Gastrocnemius medialis (tissue), 4 donors: ENCODE measurements around the gene PRR19. TPM values are rescaled to one million over a fixed set of nuclear protein-coding genes. Genes with fewer than 3 reads are reported as not detected.

Experiments
- ATAC-seq, 2 donors: fragments of 150-250 bp; one replicate each; pipeline ENCODE4 v1.9.1; 2016
- DNase-seq, 2 donors: peaks; one replicate each; pipeline ENCODE4 v3.0.0-alpha.2; 2019
- H3K27ac ChIP-seq, 4 donors: fragments of 200-600 bp; sonication (generic); 1 replicate in 1 of 4; 2 replicates in 3 of 4; pipeline ENCODE4 v1.5.1; 2016 to 2018; ENCODE audit warnings: mild to moderate bottlenecking in 2 of 4, moderate library complexity in 1 of 4
- H3K27me3 ChIP-seq, 3 donors: fragments of 200-600 bp; sonication (generic) in 2 of 3; 1 replicate in 1 of 3; 2 replicates in 2 of 3; pipeline versions ENCODE4 v1.5.1 to v1.6.0; 2016 to 2019; ENCODE audit warnings: mild to moderate bottlenecking in 1 of 3, moderate library complexity in 1 of 3
- H3K36me3 ChIP-seq, 2 donors: fragments of 200-600 bp; sonication (generic) in 1 of 2; one replicate each; pipeline ENCODE4 v1.5.1; 2017 to 2018
- H3K4me1 ChIP-seq, 2 donors: fragments of 200-600 bp; sonication (generic) in 1 of 2; one replicate each; pipeline ENCODE4 v1.5.1; 2016 to 2017; ENCODE audit warnings: mild to moderate bottlenecking in 2 of 2
- H3K4me3 ChIP-seq, 4 donors: fragments of 200-600 bp; sonication (generic) in 3 of 4; 1 replicate in 1 of 4; 2 replicates in 3 of 4; pipeline ENCODE4 v1.5.1; 2016 to 2019; ENCODE audit warnings: mild to moderate bottlenecking in 2 of 4
- H3K9me3 ChIP-seq, 3 donors: fragments of 200-600 bp; sonication (generic) in 2 of 3; 1 replicate in 1 of 3; 2 replicates in 2 of 3; pipeline ENCODE4 v1.5.1; 2016 to 2019
- POLR2A ChIP-seq, 2 donors: fragments of 450-650 bp; IDR thresholded peaks; one replicate each; pipeline ENCODE4 v1.6.1; 2017; ENCODE audit warnings: antibody characterized with exemption in 2 of 2, mild to moderate bottlenecking in 2 of 2, moderate library complexity in 2 of 2
- in situ Hi-C, 4 donors: fragments of 200-750 bp; cut with MboI; loops; one replicate each; pipeline versions ENCODE4 v1.15.0 to v1.8.0; 2017; ENCODE audit warnings: low sequenced_read_pairs in 4 of 4
- intact Hi-C: fragments of 100-400 bp; cut with DNase I; formaldehyde crosslinking; loops from one replicate; pipeline ENCODE4 v1.15.1; 2023; ENCODE audit warnings: low total_unique reads
- total RNA-seq, 4 donors: library from RNA; depleted of rRNA; stranded (reverse); fragments of >200 nt; gene quantifications; one replicate each; pipeline versions ENCODE4 v1.1.0 to v1.2.3, GENCODE V29; 2016
- TF ChIP-seq, protein P1 (sequence below), 5 experiments: fragments of 450-650 bp in 3 of 5; fragments of 200-600 bp in 2 of 5; sonication (generic) in 2 of 5; IDR thresholded peaks in 4 of 5; conservative IDR thresholded peaks in 1 of 5; 1 replicate in 4 of 5; 2 replicates in 1 of 5; pipeline ENCODE4 v1.5.1; 2016 to 2019; ENCODE audit warnings: antibody characterized with exemption in 5 of 5, mild to moderate bottlenecking in 3 of 5, moderate library complexity in 3 of 5

Gene PRR19
- total RNA-seq, 4 donors from 2014 or later: not detected

GRCh38 chr19:42290136-42290522 is 11.8 kb upstream of the PRR19 start:
- no peak for ATAC-seq
- no peak overlapping the region for H3K27ac ChIP-seq

GRCh38 chr19:42290523-42291434 is 11.2 kb upstream of the PRR19 start:
- no peak overlapping the region for H3K4me3 ChIP-seq
- H3K4me1 ChIP-seq: peaks cover 9 to 10% of the 10 kb centered on the region in 2 donors
- intact Hi-C loops: no loop called here
- TF ChIP-seq, protein P1, sequence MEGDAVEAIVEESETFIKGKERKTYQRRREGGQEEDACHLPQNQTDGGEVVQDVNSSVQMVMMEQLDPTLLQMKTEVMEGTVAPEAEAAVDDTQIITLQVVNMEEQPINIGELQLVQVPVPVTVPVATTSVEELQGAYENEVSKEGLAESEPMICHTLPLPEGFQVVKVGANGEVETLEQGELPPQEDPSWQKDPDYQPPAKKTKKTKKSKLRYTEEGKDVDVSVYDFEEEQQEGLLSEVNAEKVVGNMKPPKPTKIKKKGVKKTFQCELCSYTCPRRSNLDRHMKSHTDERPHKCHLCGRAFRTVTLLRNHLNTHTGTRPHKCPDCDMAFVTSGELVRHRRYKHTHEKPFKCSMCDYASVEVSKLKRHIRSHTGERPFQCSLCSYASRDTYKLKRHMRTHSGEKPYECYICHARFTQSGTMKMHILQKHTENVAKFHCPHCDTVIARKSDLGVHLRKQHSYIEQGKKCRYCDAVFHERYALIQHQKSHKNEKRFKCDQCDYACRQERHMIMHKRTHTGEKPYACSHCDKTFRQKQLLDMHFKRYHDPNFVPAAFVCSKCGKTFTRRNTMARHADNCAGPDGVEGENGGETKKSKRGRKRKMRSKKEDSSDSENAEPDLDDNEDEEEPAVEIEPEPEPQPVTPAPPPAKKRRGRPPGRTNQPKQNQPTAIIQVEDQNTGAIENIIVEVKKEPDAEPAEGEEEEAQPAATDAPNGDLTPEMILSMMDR (IDR thresholded peaks at IDR 0.05 in 4 of 5, conservative IDR thresholded peaks at IDR 0.05 in 1 of 5): peak in 4 of 5 experiments; percentile 8 to 38 (median 30)
- TF ChIP-seq POLR2A (IDR thresholded peaks at IDR 0.05): no peak
- in situ Hi-C loops: no loop called here
- peaks cover 0 to 84% of the 10 kb centered on the region in 2 donors for H3K36me3 ChIP-seq
- no peaks in the 10 kb centered on the region for H3K9me3 ChIP-seq
- no peak overlapping the region for H3K27ac ChIP-seq
- H3K27me3 ChIP-seq: no peaks in the 10 kb centered on the region
- ATAC-seq (no peak), DNase-seq (no peak)

More at GRCh38 chr19:42290136-42290522, 11.8 kb upstream of the PRR19 start:
- intact Hi-C loops: no loop called here
- H3K27me3 ChIP-seq: no peaks in the 10 kb centered on the region
- no peak for DNase-seq
- peaks cover 16 to 17% of the 10 kb centered on the region in 2 donors for H3K4me1 ChIP-seq
- H3K4me3 ChIP-seq: no peak overlapping the region
- in situ Hi-C loops: no loop called here
- peaks cover 0 to 79% of the 10 kb centered on the region in 2 donors for H3K36me3 ChIP-seq
- TF ChIP-seq, protein P1 (IDR thresholded peaks at IDR 0.05 in 4 of 5, conservative IDR thresholded peaks at IDR 0.05 in 1 of 5): no peak
- TF ChIP-seq POLR2A (IDR thresholded peaks at IDR 0.05): no peak
- H3K9me3 ChIP-seq: no peaks in the 10 kb centered on the region

- no peak for DNase-seq
- H3K27ac ChIP-seq: no peak overlapping the region
Measured at GRCh38 chr19:42291435-42291810, 10.5 kb upstream of the PRR19 start.

GRCh38 chr19:42292042-42292960 is 9.6 kb upstream of the PRR19 start:
- Histone ChIP-seq H3K27me3 (no peaks in the 10 kb centered on the region), H3K9me3 (no peaks in the 10 kb centered on the region), H3K4me1 (no peaks in the 10 kb centered on the region), H3K27ac (no peak overlapping the region), H3K4me3 (no peak overlapping the region), H3K36me3 (peaks cover 0 to 78% of the 10 kb centered on the region in 2 donors)
- no peak for ATAC-seq
- in situ Hi-C loops (no loop called here), intact Hi-C loops (no loop called here)
- TF ChIP-seq, protein P1 (IDR thresholded peaks at IDR 0.05 in 4 of 5, conservative IDR thresholded peaks at IDR 0.05 in 1 of 5): no peak
- no peak for TF ChIP-seq POLR2A (IDR thresholded peaks at IDR 0.05)
- DNase-seq: no peak

More at GRCh38 chr19:42291435-42291810, 10.5 kb upstream of the PRR19 start:
- H3K9me3 ChIP-seq: no peaks in the 10 kb centered on the region
- H3K27me3 ChIP-seq: no peaks in the 10 kb centered on the region
- no peak for ATAC-seq
- intact Hi-C loops (no loop called here), in situ Hi-C loops (no loop called here)
- H3K4me1 ChIP-seq: peaks cover 3 to 4% of the 10 kb centered on the region in 2 donors
- H3K36me3 ChIP-seq: peaks cover 0 to 84% of the 10 kb centered on the region in 2 donors
- H3K4me3 ChIP-seq: no peak overlapping the region
- TF ChIP-seq POLR2A (IDR thresholded peaks at IDR 0.05): no peak
- TF ChIP-seq, protein P1 (IDR thresholded peaks at IDR 0.05 in 4 of 5, conservative IDR thresholded peaks at IDR 0.05 in 1 of 5): no peak
